ENCODE results near the gene MIEN1. TPM values are rescaled to one million over a fixed set of nuclear protein-coding genes. Genes with fewer than 3 reads are reported as not detected.

The MIEN1 gene
- total and polyA plus RNA-seq, 2 of the 13 experiments (the other 11 are each of a cell fraction or from before 2014, with no cell fraction given): 40.6 to 56.6 TPM

GRCh38 chr17:39740357-39741111 is 10.2 kb upstream of the MIEN1 start (continued):
- no peak for TF ChIP-seq TSC22D2 (CRISPR knock-in tag; IDR thresholded peaks at IDR 0.05; ENCODE audit: borderline replicate concordance)
- TF ChIP-seq REL (CRISPR knock-in tag; conservative IDR thresholded peaks at IDR 0.05): no peak
- no peak for TF ChIP-seq NFIB (CRISPR knock-in tag; IDR thresholded peaks at IDR 0.05; ENCODE audit: borderline replicate concordance)
- no peak for TF ChIP-seq ZMYM4 (CRISPR knock-in tag; IDR thresholded peaks at IDR 0.05)
- TF ChIP-seq NFE2L2 (IDR thresholded peaks at IDR 0.05; ENCODE audit: low read length): no peak
- TF ChIP-seq, protein P1, sequence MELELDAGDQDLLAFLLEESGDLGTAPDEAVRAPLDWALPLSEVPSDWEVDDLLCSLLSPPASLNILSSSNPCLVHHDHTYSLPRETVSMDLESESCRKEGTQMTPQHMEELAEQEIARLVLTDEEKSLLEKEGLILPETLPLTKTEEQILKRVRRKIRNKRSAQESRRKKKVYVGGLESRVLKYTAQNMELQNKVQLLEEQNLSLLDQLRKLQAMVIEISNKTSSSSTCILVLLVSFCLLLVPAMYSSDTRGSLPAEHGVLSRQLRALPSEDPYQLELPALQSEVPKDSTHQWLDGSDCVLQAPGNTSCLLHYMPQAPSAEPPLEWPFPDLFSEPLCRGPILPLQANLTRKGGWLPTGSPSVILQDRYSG (CRISPR knock-in tag; IDR thresholded peaks at IDR 0.05): no peak
- peak; percentile 77 for TF ChIP-seq TFE3 (CRISPR knock-in tag; IDR thresholded peaks at IDR 0.05)
- no peak for TF ChIP-seq ZNF33A (CRISPR knock-in tag; IDR thresholded peaks at IDR 0.05; ENCODE audit: borderline replicate concordance)
- TF ChIP-seq HHEX (CRISPR knock-in tag; IDR thresholded peaks at IDR 0.05): no peak
- TF ChIP-seq ZNF552 (CRISPR knock-in tag; IDR thresholded peaks at IDR 0.05; ENCODE audit: borderline replicate concordance): no peak
- TF ChIP-seq ZNF225 (CRISPR knock-in tag; IDR thresholded peaks at IDR 0.05): no peak
- no peak for TF ChIP-seq HNRNPH1 (optimal IDR thresholded peaks at IDR 0.05; ENCODE audit: low read depth, low read length)
- TF ChIP-seq MLXIP (CRISPR knock-in tag; IDR thresholded peaks at IDR 0.05; ENCODE audit: borderline replicate concordance): no peak
- TF ChIP-seq ARID5B (CRISPR knock-in tag; IDR thresholded peaks at IDR 0.05): peak; percentile 53; the same call in 1 of the 2 replicates
- TF ChIP-seq ZNF354B (CRISPR knock-in tag; IDR thresholded peaks at IDR 0.05): no peak
- TF ChIP-seq, protein P2, sequence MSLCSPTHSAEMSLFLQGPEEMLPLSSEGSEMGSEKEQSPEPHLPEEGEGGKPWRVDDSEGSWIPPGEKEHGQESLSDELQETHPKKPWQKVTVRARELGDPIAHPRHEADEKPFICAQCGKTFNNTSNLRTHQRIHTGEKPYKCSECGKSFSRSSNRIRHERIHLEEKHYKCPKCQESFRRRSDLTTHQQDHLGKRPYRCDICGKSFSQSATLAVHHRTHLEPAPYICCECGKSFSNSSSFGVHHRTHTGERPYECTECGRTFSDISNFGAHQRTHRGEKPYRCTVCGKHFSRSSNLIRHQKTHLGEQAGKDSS (CRISPR knock-in tag; IDR thresholded peaks at IDR 0.05; ENCODE audit: borderline replicate concordance, low read depth): peak; percentile 51; the same call in 1 of the 2 replicates
- no peak for TF ChIP-seq PAF1 (CRISPR knock-in tag; IDR thresholded peaks at IDR 0.05)
- TF ChIP-seq POLR2AphosphoS2 (IDR thresholded peaks at IDR 0.05; ENCODE audit: low read depth, low read length): no peak
- TF ChIP-seq HNRNPK (IDR thresholded peaks at IDR 0.05; ENCODE audit: low read depth, low read length, poor library complexity, severe bottlenecking): no peak

All from HepG2 (cell line).